H9 (cell line): ENCODE results near the gene CEP97. TPM values are rescaled to one million over a fixed set of nuclear protein-coding genes. Genes with fewer than 3 reads are reported as not detected.

Experiments
- DNase-seq: peaks from one replicate; pipeline ENCODE4 v3.0.0-alpha.2; 2017
- H2AFZ ChIP-seq: one replicate; pipeline ENCODE4 v1.6.1; 2013; ENCODE audit warnings: mild to moderate bottlenecking, low read length, control low read depth, moderate library complexity
- H2AK5ac ChIP-seq: 2 replicates; pipeline ENCODE4 v1.6.1; 2013; ENCODE audit warnings: low read length, control low read depth, mixed read lengths; ENCODE audit not compliant: insufficient read length
- H2BK120ac ChIP-seq: one replicate; pipeline ENCODE4 v1.6.1; 2013; ENCODE audit warnings: low read depth, mild to moderate bottlenecking, low read length, control low read depth, inconsistent platforms; ENCODE audit not compliant: poor library complexity, severe bottlenecking
- H2BK12ac ChIP-seq: 2 replicates; pipeline ENCODE4 v1.6.1; 2013; ENCODE audit warnings: low read length, control low read depth, mixed read lengths, low read depth; ENCODE audit not compliant: insufficient read length
- H2BK15ac ChIP-seq: 2 replicates; pipeline ENCODE4 v1.6.1; 2013; ENCODE audit warnings: low read depth, low read length, control low read depth
- H2BK20ac ChIP-seq: one replicate; pipeline ENCODE4 v1.6.1; 2013; ENCODE audit warnings: low read depth, mild to moderate bottlenecking, low read length, control low read depth, inconsistent platforms; ENCODE audit not compliant: poor library complexity, severe bottlenecking
- H2BK5ac ChIP-seq: 2 replicates; pipeline ENCODE4 v1.6.1; 2013; ENCODE audit warnings: low read length, control low read depth, mixed read lengths; ENCODE audit not compliant: insufficient read length
- H3K14ac ChIP-seq: 2 replicates; pipeline ENCODE4 v1.6.1; 2013; ENCODE audit warnings: low read length, control low read depth; ENCODE audit not compliant: insufficient read depth
- H3K18ac ChIP-seq: 2 replicates; pipeline ENCODE4 v1.6.1; 2013; ENCODE audit warnings: low read depth, mild to moderate bottlenecking, mixed read lengths, low read length, control low read depth; ENCODE audit not compliant: insufficient read length
- H3K23ac ChIP-seq: 2 replicates; pipeline ENCODE4 v1.6.1; 2013; ENCODE audit warnings: low read length, control low read depth, mixed read lengths, low read depth; ENCODE audit not compliant: insufficient read length
- H3K23me2 ChIP-seq: 2 replicates; pipeline ENCODE4 v1.6.1; 2013; ENCODE audit warnings: low read depth, mild to moderate bottlenecking, mixed read lengths, low read length, control low read depth; ENCODE audit not compliant: insufficient read length, poor library complexity, severe bottlenecking
- H3K27ac ChIP-seq: 2 replicates; pipeline ENCODE4 v1.5.1; 2013; ENCODE audit warnings: low read length, control low read depth, mixed read lengths, low read depth; ENCODE audit not compliant: insufficient read length
- H3K27me3 ChIP-seq: 2 replicates; pipeline ENCODE4 v1.6.1; 2013; ENCODE audit warnings: low read length, control low read depth, inconsistent platforms; ENCODE audit not compliant: insufficient read depth
- H3K4ac ChIP-seq: 2 replicates; pipeline ENCODE4 v1.6.1; 2013; ENCODE audit warnings: low read depth, mild to moderate bottlenecking, control low read depth, inconsistent platforms, low read length, moderate library complexity
- H3K4me1 ChIP-seq: 2 replicates; pipeline ENCODE4 v1.6.1; 2013; ENCODE audit warnings: low read length, control low read depth, inconsistent platforms; ENCODE audit not compliant: insufficient read depth
- H3K4me2 ChIP-seq: 2 replicates; pipeline ENCODE4 v1.6.1; 2013; ENCODE audit warnings: low read length, control low read depth, mixed read lengths; ENCODE audit not compliant: insufficient read length, insufficient read depth
- H3K56ac ChIP-seq: 2 replicates; pipeline ENCODE4 v1.6.1; 2013; ENCODE audit warnings: low read depth, mild to moderate bottlenecking, mixed read lengths, low read length, control low read depth; ENCODE audit not compliant: insufficient read length
- H3K79me1 ChIP-seq: 2 replicates; pipeline ENCODE4 v1.6.1; 2013; ENCODE audit warnings: low read depth, mild to moderate bottlenecking, moderate library complexity, low read length, control low read depth, inconsistent platforms; ENCODE audit not compliant: insufficient read depth, poor library complexity, severe bottlenecking
- H3K79me2 ChIP-seq: 2 replicates; pipeline ENCODE4 v1.6.1; 2013; ENCODE audit warnings: low read length, control low read depth, inconsistent platforms; ENCODE audit not compliant: insufficient read depth
- H3K9ac ChIP-seq: 2 replicates; pipeline ENCODE4 v1.6.1; 2013; ENCODE audit warnings: low read length, control low read depth, mixed read lengths; ENCODE audit not compliant: insufficient read length; ENCODE audit errors: extremely low read depth
- H3K9me3 ChIP-seq: one replicate; pipeline ENCODE4 v1.6.1; 2013; ENCODE audit warnings: low read depth, low read length, inconsistent platforms; ENCODE audit not compliant: control insufficient read depth
- H3T11ph ChIP-seq: one replicate; pipeline ENCODE4 v1.6.1; 2013; ENCODE audit warnings: mild to moderate bottlenecking, low read length, control low read depth, inconsistent platforms
- H4K20me1 ChIP-seq: one replicate; pipeline ENCODE4 v1.6.1; 2013; ENCODE audit not compliant: control insufficient read depth, insufficient read length, insufficient read depth
- H4K5ac ChIP-seq: 2 replicates; pipeline ENCODE4 v1.6.1; 2013; ENCODE audit warnings: low read depth, mild to moderate bottlenecking, mixed read lengths, low read length, control low read depth; ENCODE audit not compliant: insufficient read length
- H4K8ac ChIP-seq: replicated peaks from 2 replicates; pipeline ENCODE4 v1.6.1; 2013; ENCODE audit warnings: low read length, control low read depth, mixed read lengths, low read depth; ENCODE audit not compliant: insufficient read length
- H4K91ac ChIP-seq: 2 replicates; pipeline ENCODE4 v1.6.1; 2013; ENCODE audit warnings: low read depth, mild to moderate bottlenecking, moderate library complexity, mixed read lengths, low read length, control low read depth; ENCODE audit not compliant: insufficient read length
- H3K27ac Mint-ChIP-seq, 3 experiments: 2 replicates in 2 of 3; 3 replicates in 1 of 3; pipeline ENCODE4 v1.8.0; 2020 to 2021; ENCODE audit warnings: mixed read lengths in 3 of 3, mild to moderate bottlenecking in 1 of 3, moderate library complexity in 1 of 3
- H3K27me3 Mint-ChIP-seq: 2 replicates; pipeline ENCODE4 v1.8.0; 2021; ENCODE audit warnings: low read depth, mild to moderate bottlenecking, moderate library complexity, mixed read lengths
- H3K36me3 Mint-ChIP-seq, 3 experiments: 2 replicates in 2 of 3; 3 replicates in 1 of 3; pipeline ENCODE4 v1.8.0; 2020 to 2021; ENCODE audit warnings: low read depth in 3 of 3, mixed read lengths in 3 of 3; ENCODE audit not compliant: insufficient read depth in 1 of 3
- H3K4me1 Mint-ChIP-seq, 2 experiments: 2 replicates each; pipeline ENCODE4 v1.8.0; 2020; ENCODE audit warnings: mixed read lengths in 2 of 2
- H3K4me3 Mint-ChIP-seq, 2 experiments: 2 replicates in 1 of 2; 3 replicates in 1 of 2; pipeline ENCODE4 v1.8.0; 2020 to 2021; ENCODE audit warnings: mild to moderate bottlenecking in 2 of 2, mixed read lengths in 2 of 2, moderate library complexity in 1 of 2
- H3K9me3 Mint-ChIP-seq, 2 experiments: 2 replicates in 1 of 2; 3 replicates in 1 of 2; pipeline ENCODE4 v1.8.0; 2020; ENCODE audit warnings: mild to moderate bottlenecking in 2 of 2, mixed read lengths in 2 of 2, moderate library complexity in 1 of 2
- WGBS: extraction: QIAGEN DNeasy Blood & Tissue Kit; methylation state at CpG from one replicate; pipeline ENCODE4 v1.1.7; 2013; ENCODE audit warnings: missing lambda C conversion rate, low lambda C conversion rate, mixed read lengths; ENCODE audit not compliant: insufficient read length; ENCODE audit errors: extremely low coverage; 5-methylcytosine and 5-hydroxymethylcytosine counted together
- total RNA-seq: library from RNA; stranded (reverse); gene quantifications from 2 replicates; pipeline ENCODE4 v1.2.1, GENCODE V29; 2021
- TF ChIP-seq, protein P1 (sequence below): fragments of 200-600 bp; sonication (generic); conservative IDR thresholded peaks from 3 replicates; pipeline ENCODE4 v1.8.0; 2021; ENCODE audit warnings: antibody characterized with exemption, mild to moderate bottlenecking

The CEP97 gene
- total RNA-seq, 1 experiment from 2014 or later = 13.9 TPM

DNA sequence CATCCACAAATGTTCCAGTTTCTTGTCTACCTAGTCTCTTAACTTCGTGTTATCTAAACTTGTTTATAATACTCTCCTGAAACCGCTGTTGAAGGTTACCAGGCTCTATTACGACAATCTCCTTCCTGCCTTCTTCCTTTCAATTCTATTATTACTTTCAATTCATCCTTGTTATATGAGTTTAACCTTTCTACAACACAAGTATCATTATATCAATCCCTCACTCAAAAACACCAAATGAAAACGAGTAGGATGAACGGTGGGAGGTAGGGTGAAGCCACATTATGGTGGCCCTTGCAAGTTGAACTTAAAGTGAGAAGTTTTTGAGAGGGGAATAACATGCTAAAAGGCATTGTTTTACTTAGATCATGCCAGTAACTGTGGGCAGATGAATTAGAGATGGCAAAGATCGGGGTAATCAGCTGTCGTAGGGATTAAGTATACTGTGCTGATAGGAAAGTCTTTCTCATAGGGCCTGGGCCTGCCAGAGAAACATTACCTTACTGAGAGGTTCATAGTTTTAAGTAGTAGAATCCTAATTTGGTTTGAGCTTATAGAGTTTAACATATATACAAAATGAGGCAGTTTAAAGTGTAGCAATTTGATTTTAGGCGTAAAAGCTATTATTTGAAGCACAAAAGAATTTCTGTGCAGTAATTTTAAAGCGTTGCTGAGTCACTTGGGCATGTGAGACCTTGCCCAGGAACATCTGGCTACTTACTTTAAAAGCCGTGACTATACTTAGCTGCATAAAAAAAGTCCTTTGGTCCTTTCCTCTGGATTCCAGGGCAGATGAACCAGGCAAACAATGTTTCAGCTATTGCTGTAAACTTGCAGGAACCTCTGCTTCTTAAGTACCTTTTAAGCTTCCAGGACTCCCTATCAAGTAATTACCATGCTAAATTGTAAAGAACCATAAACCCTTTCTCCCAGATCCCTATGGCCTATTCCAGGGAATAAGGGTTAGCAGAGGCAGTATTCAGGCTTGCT lies 3.3 kb upstream of the CEP97 start:
- no peaks in the 10 kb centered on the region for H3K27me3 Mint-ChIP-seq
- Histone ChIP-seq H3K4me1 (no peaks in the 10 kb centered on the region), H4K91ac (no peak overlapping the region), H3K4me2 (no peak overlapping the region), H3K14ac (no peak overlapping the region), H2AFZ (peak overlapping the region; percentile 87), H3K9ac (no peak overlapping the region), H3K27me3 (no peaks in the 10 kb centered on the region), H4K5ac (no peak overlapping the region), H3K79me2 (no peaks in the 10 kb centered on the region), H3K18ac (no peak overlapping the region), H2BK5ac (no peak overlapping the region), H3K79me1 (peaks cover 3% of the 10 kb centered on the region), H4K8ac (no peak overlapping the region), H3K27ac (no peak overlapping the region), H3K4ac (no peak overlapping the region), H3K23ac (no peak overlapping the region), H2BK20ac (no peak overlapping the region), H2BK15ac (no peak overlapping the region), H2BK12ac (no peak overlapping the region), H3T11ph (no peak overlapping the region), H3K9me3 (no peaks in the 10 kb centered on the region), H4K20me1 (no peaks in the 10 kb centered on the region), H2AK5ac (no peak overlapping the region), H3K56ac (no peak overlapping the region), H2BK120ac (no peak overlapping the region), H3K23me2 (peaks cover 6% of the 10 kb centered on the region)
- no peaks in the 10 kb centered on the region for H3K9me3 Mint-ChIP-seq
- WGBS = no CpG with 5 or more reads among the region's 10 CpGs
- H3K27ac Mint-ChIP-seq = no peak overlapping the region
- H3K4me3 Mint-ChIP-seq = no peak overlapping the region
- DNase-seq = no peak
- peaks cover 15 to 19% of the 10 kb centered on the region in 2 experiments for H3K4me1 Mint-ChIP-seq
- H3K36me3 Mint-ChIP-seq = no peaks in the 10 kb centered on the region
- TF ChIP-seq, protein P1, sequence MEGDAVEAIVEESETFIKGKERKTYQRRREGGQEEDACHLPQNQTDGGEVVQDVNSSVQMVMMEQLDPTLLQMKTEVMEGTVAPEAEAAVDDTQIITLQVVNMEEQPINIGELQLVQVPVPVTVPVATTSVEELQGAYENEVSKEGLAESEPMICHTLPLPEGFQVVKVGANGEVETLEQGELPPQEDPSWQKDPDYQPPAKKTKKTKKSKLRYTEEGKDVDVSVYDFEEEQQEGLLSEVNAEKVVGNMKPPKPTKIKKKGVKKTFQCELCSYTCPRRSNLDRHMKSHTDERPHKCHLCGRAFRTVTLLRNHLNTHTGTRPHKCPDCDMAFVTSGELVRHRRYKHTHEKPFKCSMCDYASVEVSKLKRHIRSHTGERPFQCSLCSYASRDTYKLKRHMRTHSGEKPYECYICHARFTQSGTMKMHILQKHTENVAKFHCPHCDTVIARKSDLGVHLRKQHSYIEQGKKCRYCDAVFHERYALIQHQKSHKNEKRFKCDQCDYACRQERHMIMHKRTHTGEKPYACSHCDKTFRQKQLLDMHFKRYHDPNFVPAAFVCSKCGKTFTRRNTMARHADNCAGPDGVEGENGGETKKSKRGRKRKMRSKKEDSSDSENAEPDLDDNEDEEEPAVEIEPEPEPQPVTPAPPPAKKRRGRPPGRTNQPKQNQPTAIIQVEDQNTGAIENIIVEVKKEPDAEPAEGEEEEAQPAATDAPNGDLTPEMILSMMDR = no peak
